ENCODE results near the gene WDR54.

- TF ChIP-seq, protein P1, sequence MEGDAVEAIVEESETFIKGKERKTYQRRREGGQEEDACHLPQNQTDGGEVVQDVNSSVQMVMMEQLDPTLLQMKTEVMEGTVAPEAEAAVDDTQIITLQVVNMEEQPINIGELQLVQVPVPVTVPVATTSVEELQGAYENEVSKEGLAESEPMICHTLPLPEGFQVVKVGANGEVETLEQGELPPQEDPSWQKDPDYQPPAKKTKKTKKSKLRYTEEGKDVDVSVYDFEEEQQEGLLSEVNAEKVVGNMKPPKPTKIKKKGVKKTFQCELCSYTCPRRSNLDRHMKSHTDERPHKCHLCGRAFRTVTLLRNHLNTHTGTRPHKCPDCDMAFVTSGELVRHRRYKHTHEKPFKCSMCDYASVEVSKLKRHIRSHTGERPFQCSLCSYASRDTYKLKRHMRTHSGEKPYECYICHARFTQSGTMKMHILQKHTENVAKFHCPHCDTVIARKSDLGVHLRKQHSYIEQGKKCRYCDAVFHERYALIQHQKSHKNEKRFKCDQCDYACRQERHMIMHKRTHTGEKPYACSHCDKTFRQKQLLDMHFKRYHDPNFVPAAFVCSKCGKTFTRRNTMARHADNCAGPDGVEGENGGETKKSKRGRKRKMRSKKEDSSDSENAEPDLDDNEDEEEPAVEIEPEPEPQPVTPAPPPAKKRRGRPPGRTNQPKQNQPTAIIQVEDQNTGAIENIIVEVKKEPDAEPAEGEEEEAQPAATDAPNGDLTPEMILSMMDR (IDR thresholded peaks at IDR 0.05), result peak in 3 of 4 experiments; percentile 27 to 55 (median 36)
- no peak for TF ChIP-seq POLR2A (IDR thresholded peaks at IDR 0.05)
- no peak for TF ChIP-seq POLR2AphosphoS5 (IDR thresholded peaks at IDR 0.05)
Measured at GRCh38 chr2:74414881-74415761, 6.4 kb upstream of the WDR54 start.

Data from prostate gland (tissue), 2 donors.